K562 (cell line): Measurements from ENCODE around the gene GNGT2. TPM values are rescaled to one million over a fixed set of nuclear protein-coding genes. Genes with fewer than 3 reads are reported as not detected.

ENCODE experiments used
- ATAC-seq: fragments of 200-7000 bp; cut with Tn5 transposase; 3 replicates; pipeline ENCODE4 v1.9.1; 2020; ENCODE audit warnings: moderate library complexity
- BruUV-seq: library from RNA; stranded (reverse); fragments of 400-500 nt; replicated peaks from 2 replicates; lab custom pipeline; 2021; lab: Mats Ljungman, UMichigan
- CTCF ChIA-PET: fragments of 300-600 bp; formaldehyde crosslinking; extraction: SDS; loops from one replicate; lab custom pipeline; 2021; ENCODE audit warnings: low intra/inter-chr PET ratio; lab: Yijun Ruan, JAX
- POLR2A ChIA-PET: fragments of 300-600, 350-650 bp; sonication (Branson Sonifier 250); formaldehyde crosslinking; extraction: SDS; loops from one replicate; lab custom pipeline; 2021; ENCODE audit warnings: antibody characterized with exemption, inconsistent platforms; lab: Yijun Ruan, JAX
- DNase-seq, 4 experiments: peaks; one replicate each; pipeline versions ENCODE4 v3.0.0 to v3.0.0-alpha.2; 2011 to 2018; ENCODE audit warnings: low spot score in 3 of 4, mixed read lengths in 3 of 4; ENCODE audit errors: extremely low read depth in 1 of 4
- FAIRE-seq: peaks from 2 replicates; lab custom pipeline; 2011; peaks lifted over from hg19 to GRCh38; lab: Jason Lieb, UNC
- H2AFZ ChIP-seq: 2 replicates; pipeline ENCODE4 v1.6.0; 2011; ENCODE audit warnings: low read depth, low read length, control low read depth, inconsistent platforms
- H3K27ac ChIP-seq: fragments of 200-600 bp; 3 replicates; pipeline ENCODE4 v1.8.0; 2011; ENCODE audit warnings: low read depth, mild to moderate bottlenecking, control low read depth, inconsistent platforms, low read length, moderate library complexity, mixed read lengths; ENCODE audit errors: extremely low read depth
- H3K27me3 ChIP-seq, 2 experiments: fragments of 300-600 bp in 1 of 2; 2 replicates in 1 of 2; 3 replicates in 1 of 2; pipeline versions ENCODE4 v1.6.0 to v1.8.0; 2011; ENCODE audit warnings: inconsistent platforms in 2 of 2, low read length in 2 of 2, mild to moderate bottlenecking in 1 of 2, mixed read lengths in 1 of 2, moderate library complexity in 1 of 2; ENCODE audit not compliant: control insufficient read depth in 2 of 2, insufficient read depth in 2 of 2
- H3K36me3 ChIP-seq: fragments of 300-600 bp; 3 replicates; pipeline ENCODE4 v1.8.0; 2011; ENCODE audit warnings: mild to moderate bottlenecking, low read length, inconsistent platforms; ENCODE audit not compliant: control insufficient read depth, insufficient read depth
- H3K4me1 ChIP-seq, 2 experiments: fragments of 200-600 bp in 1 of 2; replicated peaks in 1 of 2; 2 replicates in 1 of 2; 3 replicates in 1 of 2; pipeline versions ENCODE4 v1.5.1 to v1.8.0; 2011; ENCODE audit warnings: inconsistent platforms in 2 of 2, low read length in 2 of 2, mild to moderate bottlenecking in 1 of 2, mixed read lengths in 1 of 2, moderate library complexity in 1 of 2; ENCODE audit not compliant: control insufficient read depth in 2 of 2, insufficient read depth in 2 of 2
- H3K4me2 ChIP-seq: 2 replicates; pipeline ENCODE4 v1.6.1; 2011; ENCODE audit warnings: low read length, control low read depth, inconsistent platforms, mixed read lengths; ENCODE audit not compliant: insufficient read depth
- H3K4me3 ChIP-seq: fragments of 200-600 bp; sonication (generic), shearing (Covaris generic); 2 replicates; pipeline ENCODE4 v1.5.1; 2016; ENCODE audit warnings: control low read depth, inconsistent platforms
- H3K79me2 ChIP-seq: fragments of 200-600 bp; 3 replicates; pipeline ENCODE4 v1.8.0; 2011; ENCODE audit warnings: low read length, inconsistent platforms; ENCODE audit not compliant: control insufficient read depth, insufficient read depth
- H3K9ac ChIP-seq, 2 experiments: 2 replicates each; pipeline versions ENCODE4 v1.6.0 to v1.6.1; 2011; ENCODE audit warnings: low read depth in 2 of 2, low read length in 2 of 2, control low read depth in 1 of 2, inconsistent platforms in 1 of 2, mild to moderate bottlenecking in 1 of 2, mixed read lengths in 1 of 2; ENCODE audit not compliant: insufficient read depth in 1 of 2
- H3K9me1 ChIP-seq: one replicate; pipeline ENCODE4 v1.6.0; 2011; ENCODE audit warnings: inconsistent platforms, mild to moderate bottlenecking, low read length, moderate library complexity; ENCODE audit not compliant: control insufficient read depth, insufficient read depth
- H3K9me3 ChIP-seq: replicated peaks from 2 replicates; pipeline ENCODE4 v1.5.1; 2011; ENCODE audit warnings: low read depth, low read length, inconsistent platforms; ENCODE audit not compliant: control insufficient read depth, insufficient read depth
- H4K20me1 ChIP-seq: replicated peaks from 2 replicates; pipeline ENCODE4 v1.6.1; 2011; ENCODE audit warnings: low read length, inconsistent platforms, mixed read lengths; ENCODE audit not compliant: control insufficient read depth, insufficient read depth
- E2F6 ChIP-seq, 2 experiments: IDR thresholded peaks; 2 replicates each; pipeline ENCODE4 v1.6.1; 2011; ENCODE audit warnings: borderline replicate concordance in 1 of 2, control low read depth in 1 of 2, low read depth in 1 of 2, low read length in 1 of 2, mild to moderate bottlenecking in 1 of 2, mixed read lengths in 1 of 2, moderate library complexity in 1 of 2; ENCODE audit not compliant: insufficient read depth in 1 of 2, insufficient read length in 1 of 2, poor library complexity in 1 of 2, severe bottlenecking in 1 of 2; ENCODE audit errors: extremely low read depth in 1 of 2
- E4F1 ChIP-seq: fragments of 250-450 bp; sonication (Bioruptor Pico); IDR thresholded peaks from 2 replicates; pipeline ENCODE4 v1.5.0; 2021; ENCODE audit warnings: mild to moderate bottlenecking, borderline replicate concordance
- WGBS: fragments of 100-300 bp; shearing (Covaris generic); methylation state at CpG from one replicate; pipeline ENCODE4 v1.1.6; 2016; ENCODE audit warnings: low coverage, mixed read lengths; ENCODE audit not compliant: insufficient coverage; ENCODE audit errors: missing lambda C conversion rate; 5-methylcytosine and 5-hydroxymethylcytosine counted together
- in situ Hi-C: fragments of 300-500 bp; cut with MboI; formaldehyde crosslinking; loops from 4 replicates; pipeline ENCODE4 v1.15.0; 2018; ENCODE audit warnings: inconsistent platforms, mixed read lengths
- intact Hi-C: fragments of 100-400 bp; cut with micrococcal nuclease; formaldehyde crosslinking; loops from 2 replicates; pipeline ENCODE4 v1.14.2; 2022
- polyA plus RNA-seq, 8 experiments: library from polyadenylated mRNA; depleted of rRNA in 4 of 8; stranded (reverse) in 5 of 8; unstranded in 3 of 8; fragments of >200 nt; fragmentation: Nextera tagmentation in 2 of 8; fragmentation: Illumina TruSeq in 1 of 8; extraction: Ambion mirVana in 2 of 8; extraction: Trizol in 1 of 8; gene quantifications; 2 replicates each; pipeline versions ENCODE4 v1.2.1 to v1.2.3, GENCODE V29; 2011 to 2014; ENCODE audit warnings: inconsistent platforms in 1 of 8, missing spikeins in 1 of 8
- total RNA-seq, 7 experiments: library from RNA; depleted of rRNA in 6 of 7; stranded (reverse); fragments of >200 nt in 6 of 7; fragmentation: Illumina TruSeq in 2 of 7; extraction: Trizol in 2 of 7; gene quantifications; 2 replicates each; pipeline versions ENCODE4 v1.2.1 to v1.2.3, GENCODE V29; 2011 to 2021; ENCODE audit warnings: low replicate concordance in 1 of 7

The GNGT2 gene
- total and polyA plus RNA-seq, 9 of the 15 experiments (the other 6 are each of a cell fraction or from before 2014, with no cell fraction given), result not detected

GRCh38 chr17:49156256-49156655 lies 54.1 kb downstream of the GNGT2 start:
- Histone ChIP-seq H2AFZ (no peak overlapping the region), H3K27ac (no peak overlapping the region)
- TF ChIP-seq E4F1 (no peak), E2F6 (IDR thresholded peaks at IDR 0.05; ENCODE audit: borderline replicate concordance in 1 of 2, extremely low read depth in 1 of 2, insufficient read depth in 1 of 2, insufficient read length in 1 of 2, low read depth in 1 of 2, low read length in 1 of 2, poor library complexity in 1 of 2, severe bottlenecking in 1 of 2) (peak in 1 of 2 experiments; percentile 46)
- TF ChIP-seq, all 486 proteins: peak for 1
- Histone ChIP-seq H3K9me3 (no peaks in the 10 kb centered on the region), H3K9ac (no peak overlapping the region), H3K27me3 (peaks cover 23 to 67% of the 10 kb centered on the region in 2 experiments; a peak in 4 of 5 replicates), H3K36me3 (no peaks in the 10 kb centered on the region), H3K4me1 (no peaks in the 10 kb centered on the region), H4K20me1 (no peaks in the 10 kb centered on the region; the same call in 1 of the 2 replicates), H3K4me2 (no peak overlapping the region), H3K79me2 (no peaks in the 10 kb centered on the region), H3K9me1 (no peaks in the 10 kb centered on the region), H3K4me3 (no peak overlapping the region)
- in situ Hi-C loops (no loop called here), intact Hi-C loops (no loop called here)
- ChIA-PET POLR2A (interaction anchor here (0.6 to 1.0 kb wide), 2 partner anchors 59 to 82 kb away, joined by 3 to 4 read pairs; no protein-coding TSS in a partner anchor), CTCF (no interaction called here)
- WGBS, result 1% methylated on average over 11 of the region's 11 CpGs
- no peak for FAIRE-seq
- no TSS peak for BruUV-seq
- ATAC-seq, result no peak
- DNase-seq, result no peak

Other genes starting within 250 kb of the GNGT2 start
- gene GIP, start 242.0 kb downstream of the GNGT2 start, total RNA-seq (2014; rRNA removed), result not detected in 2 replicates
- gene GIP, start 242.0 kb downstream of the GNGT2 start, total RNA-seq (2014; rRNA removed; fragmentation: Illumina TruSeq; extraction: Trizol), result not detected in 2 replicates
- gene GIP, start 242.0 kb downstream of the GNGT2 start, total RNA-seq (2015; rRNA removed; fragmentation: Illumina TruSeq; extraction: Trizol), result not detected in 2 replicates
- not detected in 2 replicates for gene GIP, start 242.0 kb downstream of the GNGT2 start, total RNA-seq (2021)
- 0.15 TPM in 1 of 2 replicates, not detected in the other for gene GIP, start 242.0 kb downstream of the GNGT2 start, polyA plus RNA-seq (2011; rRNA removed)
- not detected in 2 replicates for gene GIP, start 242.0 kb downstream of the GNGT2 start, polyA plus RNA-seq (2014; fragmentation: Illumina TruSeq; extraction: Trizol)
- under 1 TPM in 1 of 2 experiments, not detected in 1; 0.08 TPM for gene GIP, start 242.0 kb downstream of the GNGT2 start, polyA plus RNA-seq (2014; fragmentation: Nextera tagmentation; extraction: Ambion mirVana)
- 0.12 TPM in 1 of 2 replicates, not detected in the other for gene GIP, start 242.0 kb downstream of the GNGT2 start, polyA plus RNA-seq (2014; rRNA removed)
- gene IGF2BP1, start 213.2 kb downstream of the GNGT2 start, total RNA-seq (2014; rRNA removed), result 53.6 and 61.6 TPM in 2 replicates
- gene IGF2BP1, start 213.2 kb downstream of the GNGT2 start, total RNA-seq (2014; rRNA removed; fragmentation: Illumina TruSeq; extraction: Trizol), result 64.8 and 66.8 TPM in 2 replicates
- 65.5 and 72.0 TPM in 2 replicates for gene IGF2BP1, start 213.2 kb downstream of the GNGT2 start, total RNA-seq (2015; rRNA removed; fragmentation: Illumina TruSeq; extraction: Trizol)
- 291 and 318 TPM in 2 replicates for gene IGF2BP1, start 213.2 kb downstream of the GNGT2 start, total RNA-seq (2021)
- gene IGF2BP1, start 213.2 kb downstream of the GNGT2 start, polyA plus RNA-seq (2011; rRNA removed), result 27.4 and 31.8 TPM in 2 replicates
- gene IGF2BP1, start 213.2 kb downstream of the GNGT2 start, polyA plus RNA-seq (2014; fragmentation: Illumina TruSeq; extraction: Trizol), result 71.8 and 80.4 TPM in 2 replicates
- 10 to 100 TPM; 13.0 to 13.8 TPM for gene IGF2BP1, start 213.2 kb downstream of the GNGT2 start, polyA plus RNA-seq (2014; fragmentation: Nextera tagmentation; extraction: Ambion mirVana)
- 41.5 and 47.2 TPM in 2 replicates for gene IGF2BP1, start 213.2 kb downstream of the GNGT2 start, polyA plus RNA-seq (2014; rRNA removed)
- gene B4GALNT2, start 77.8 kb downstream of the GNGT2 start, total RNA-seq (2014; rRNA removed), result not detected in 2 replicates
- not detected in 2 replicates for gene B4GALNT2, start 77.8 kb downstream of the GNGT2 start, total RNA-seq (2014; rRNA removed; fragmentation: Illumina TruSeq; extraction: Trizol)
- gene B4GALNT2, start 77.8 kb downstream of the GNGT2 start, total RNA-seq (2015; rRNA removed; fragmentation: Illumina TruSeq; extraction: Trizol), result not detected in 2 replicates
- gene B4GALNT2, start 77.8 kb downstream of the GNGT2 start, total RNA-seq (2021), result 0.04 TPM in 1 of 2 replicates, not detected in the other
- gene B4GALNT2, start 77.8 kb downstream of the GNGT2 start, polyA plus RNA-seq (2011; rRNA removed), result not detected in 2 replicates
- not detected in 2 replicates for gene B4GALNT2, start 77.8 kb downstream of the GNGT2 start, polyA plus RNA-seq (2014; fragmentation: Illumina TruSeq; extraction: Trizol)
- not detected for gene B4GALNT2, start 77.8 kb downstream of the GNGT2 start, polyA plus RNA-seq (2014; fragmentation: Nextera tagmentation; extraction: Ambion mirVana)
- not detected in 2 replicates for gene B4GALNT2, start 77.8 kb downstream of the GNGT2 start, polyA plus RNA-seq (2014; rRNA removed)
- gene ABI3, start 133 bp upstream of the GNGT2 start, total RNA-seq (2014; rRNA removed), result not detected in 2 replicates
- not detected in 2 replicates for gene ABI3, start 133 bp upstream of the GNGT2 start, total RNA-seq (2014; rRNA removed; fragmentation: Illumina TruSeq; extraction: Trizol)
- not detected in 2 replicates for gene ABI3, start 133 bp upstream of the GNGT2 start, total RNA-seq (2015; rRNA removed; fragmentation: Illumina TruSeq; extraction: Trizol)
- 0.09 TPM in 1 of 2 replicates, not detected in the other for gene ABI3, start 133 bp upstream of the GNGT2 start, total RNA-seq (2021)
- gene ABI3, start 133 bp upstream of the GNGT2 start, polyA plus RNA-seq (2011; rRNA removed), result not detected in 2 replicates
- not detected in 2 replicates for gene ABI3, start 133 bp upstream of the GNGT2 start, polyA plus RNA-seq (2014; fragmentation: Illumina TruSeq; extraction: Trizol)
- not detected for gene ABI3, start 133 bp upstream of the GNGT2 start, polyA plus RNA-seq (2014; fragmentation: Nextera tagmentation; extraction: Ambion mirVana)
- not detected in 2 replicates for gene ABI3, start 133 bp upstream of the GNGT2 start, polyA plus RNA-seq (2014; rRNA removed)
- 0.16 TPM in 1 of 2 replicates, not detected in the other for gene PHOSPHO1, start 20.2 kb upstream of the GNGT2 start, total RNA-seq (2014; rRNA removed)
- not detected in 2 replicates for gene PHOSPHO1, start 20.2 kb upstream of the GNGT2 start, total RNA-seq (2014; rRNA removed; fragmentation: Illumina TruSeq; extraction: Trizol)
- gene PHOSPHO1, start 20.2 kb upstream of the GNGT2 start, total RNA-seq (2015; rRNA removed; fragmentation: Illumina TruSeq; extraction: Trizol), result 0.07 TPM in 1 of 2 replicates, not detected in the other
- 0.13 TPM in 1 of 2 replicates, not detected in the other for gene PHOSPHO1, start 20.2 kb upstream of the GNGT2 start, total RNA-seq (2021)
- gene PHOSPHO1, start 20.2 kb upstream of the GNGT2 start, polyA plus RNA-seq (2011; rRNA removed), result 0.06 TPM in 1 of 2 replicates, not detected in the other
- not detected in 2 replicates for gene PHOSPHO1, start 20.2 kb upstream of the GNGT2 start, polyA plus RNA-seq (2014; fragmentation: Illumina TruSeq; extraction: Trizol)
- gene PHOSPHO1, start 20.2 kb upstream of the GNGT2 start, polyA plus RNA-seq (2014; fragmentation: Nextera tagmentation; extraction: Ambion mirVana), result not detected
- not detected in 2 replicates for gene PHOSPHO1, start 20.2 kb upstream of the GNGT2 start, polyA plus RNA-seq (2014; rRNA removed)
- gene ZNF652, start 151.7 kb upstream of the GNGT2 start, total RNA-seq (2014; rRNA removed), result 6.9 and 9.7 TPM in 2 replicates
- gene ZNF652, start 151.7 kb upstream of the GNGT2 start, total RNA-seq (2014; rRNA removed; fragmentation: Illumina TruSeq; extraction: Trizol), result 13.0 and 13.1 TPM in 2 replicates
- gene ZNF652, start 151.7 kb upstream of the GNGT2 start, total RNA-seq (2015; rRNA removed; fragmentation: Illumina TruSeq; extraction: Trizol), result 15.5 and 15.8 TPM in 2 replicates
- 12.9 and 15.2 TPM in 2 replicates for gene ZNF652, start 151.7 kb upstream of the GNGT2 start, total RNA-seq (2021)
- 8.6 and 13.3 TPM in 2 replicates for gene ZNF652, start 151.7 kb upstream of the GNGT2 start, polyA plus RNA-seq (2011; rRNA removed)
- 4.8 and 5.2 TPM in 2 replicates for gene ZNF652, start 151.7 kb upstream of the GNGT2 start, polyA plus RNA-seq (2014; fragmentation: Illumina TruSeq; extraction: Trizol)
- gene ZNF652, start 151.7 kb upstream of the GNGT2 start, polyA plus RNA-seq (2014; fragmentation: Nextera tagmentation; extraction: Ambion mirVana), result 1 to 10 TPM; 6.1 to 7.8 TPM
- gene ZNF652, start 151.7 kb upstream of the GNGT2 start, polyA plus RNA-seq (2014; rRNA removed), result 4.7 and 5.1 TPM in 2 replicates
- gene PHB1, start 204.3 kb upstream of the GNGT2 start, total RNA-seq (2014; rRNA removed), result 252 and 320 TPM in 2 replicates
- gene PHB1, start 204.3 kb upstream of the GNGT2 start, total RNA-seq (2014; rRNA removed; fragmentation: Illumina TruSeq; extraction: Trizol), result 307 and 349 TPM in 2 replicates
- 259 and 265 TPM in 2 replicates for gene PHB1, start 204.3 kb upstream of the GNGT2 start, total RNA-seq (2015; rRNA removed; fragmentation: Illumina TruSeq; extraction: Trizol)
- gene PHB1, start 204.3 kb upstream of the GNGT2 start, total RNA-seq (2021), result 447 and 460 TPM in 2 replicates
- gene PHB1, start 204.3 kb upstream of the GNGT2 start, polyA plus RNA-seq (2011; rRNA removed), result 818 and 879 TPM in 2 replicates
- gene PHB1, start 204.3 kb upstream of the GNGT2 start, polyA plus RNA-seq (2014; fragmentation: Illumina TruSeq; extraction: Trizol), result 486 and 570 TPM in 2 replicates
- gene PHB1, start 204.3 kb upstream of the GNGT2 start, polyA plus RNA-seq (2014; fragmentation: Nextera tagmentation; extraction: Ambion mirVana), result 100 to 1,000 TPM; 191 to 412 TPM
- gene PHB1, start 204.3 kb upstream of the GNGT2 start, polyA plus RNA-seq (2014; rRNA removed), result 322 and 377 TPM in 2 replicates